Stimulated activated CD8-positive, alpha-beta memory T cell treated with anti-CD3 and anti-CD28 coated beads, Interleukin-4, amount 100 ng/mL, for 48 hours (primary cell): ENCODE data around the gene DPM3.
A peak's percentile ranks its signal among the peaks of the same experiment; 100 is the strongest.
"Not testable (repeated sequence)": the region's sequence is repeated elsewhere in the genome, so short reads cannot be mapped to it uniquely, and the experiment has no call there.

ENCODE experiments used
- DNase-seq: peaks from one replicate; pipeline ENCODE4 v3.0.0-alpha.2; 2020

The DPM3 gene

DNA sequence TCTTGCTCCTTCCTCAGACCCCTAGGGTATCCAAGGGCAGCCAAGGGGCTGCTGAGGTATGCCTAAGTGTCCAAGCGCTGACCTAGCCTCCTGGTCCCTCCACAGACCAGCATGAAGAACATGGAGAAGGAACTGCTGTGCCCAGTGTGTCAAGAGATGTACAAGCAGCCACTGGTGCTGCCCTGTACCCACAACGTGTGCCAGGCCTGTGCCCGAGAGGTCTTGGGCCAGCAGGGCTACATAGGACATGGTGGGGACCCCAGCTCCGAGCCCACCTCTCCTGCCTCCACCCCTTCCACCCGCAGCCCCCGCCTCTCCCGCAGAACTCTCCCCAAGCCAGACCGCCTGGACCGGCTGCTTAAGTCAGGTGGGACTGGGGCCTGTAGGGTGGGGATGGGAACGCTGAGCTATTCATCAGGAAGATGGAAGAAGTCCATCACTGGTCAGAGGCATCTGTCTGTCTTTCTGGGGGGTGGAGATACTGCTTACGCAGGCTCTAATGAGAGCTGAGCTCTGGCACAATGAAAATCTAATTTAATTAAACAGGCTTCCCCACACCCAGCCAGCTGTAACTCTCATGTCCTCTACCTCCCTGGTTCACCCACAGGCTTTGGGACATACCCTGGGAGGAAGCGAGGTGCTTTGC lies 35.1 kb upstream of the DPM3 start:
- DNase-seq: peak; percentile 24

DNA sequence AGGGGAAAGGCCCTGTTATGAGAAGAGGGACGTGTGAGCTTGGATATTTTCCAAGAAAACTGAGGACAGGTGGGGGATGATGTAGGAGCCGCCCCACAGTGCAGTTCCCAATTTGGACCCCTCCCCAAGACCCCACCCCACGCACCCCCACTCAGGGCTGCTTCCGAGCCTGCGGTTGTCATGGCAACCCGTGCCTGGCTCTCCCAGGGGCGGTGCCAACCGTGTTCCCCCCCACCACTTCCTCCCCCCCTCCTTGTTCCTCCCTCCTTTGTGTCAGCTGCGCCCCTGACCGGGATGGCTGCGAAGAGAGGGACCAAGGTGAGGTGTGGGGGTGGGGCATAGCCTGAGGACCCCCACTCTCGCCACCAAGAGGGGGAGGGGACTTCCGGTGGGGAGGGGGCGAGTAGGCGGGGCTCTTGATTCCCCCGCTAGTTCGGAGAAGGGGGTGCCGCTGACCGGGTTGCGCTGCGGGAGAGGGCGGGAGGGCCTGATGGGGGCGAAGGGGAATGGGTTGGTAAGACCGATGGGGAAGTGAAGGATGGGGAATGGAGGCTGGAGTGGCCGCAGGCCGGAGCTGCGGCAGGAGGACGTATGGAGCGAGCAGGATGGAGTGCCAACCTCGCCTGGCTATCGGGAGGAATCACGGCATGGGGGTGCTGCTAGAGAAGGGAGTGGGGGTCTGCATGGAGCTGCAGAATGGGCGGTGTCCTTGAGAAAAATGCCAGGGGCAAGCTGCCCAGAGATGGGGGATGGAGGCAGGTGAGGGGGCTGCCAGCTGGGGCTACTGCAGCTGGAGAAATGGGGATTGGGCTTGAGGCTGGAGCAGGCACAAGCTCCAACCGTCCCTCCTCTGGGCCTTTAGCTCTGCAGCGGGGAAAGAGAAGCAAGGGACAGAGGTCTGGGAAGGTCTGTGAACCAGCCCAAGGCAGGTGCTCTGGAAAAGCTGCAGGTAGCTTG lies 34.3 kb upstream of the DPM3 start:
- DNase-seq: peak; percentile 69

DNA sequence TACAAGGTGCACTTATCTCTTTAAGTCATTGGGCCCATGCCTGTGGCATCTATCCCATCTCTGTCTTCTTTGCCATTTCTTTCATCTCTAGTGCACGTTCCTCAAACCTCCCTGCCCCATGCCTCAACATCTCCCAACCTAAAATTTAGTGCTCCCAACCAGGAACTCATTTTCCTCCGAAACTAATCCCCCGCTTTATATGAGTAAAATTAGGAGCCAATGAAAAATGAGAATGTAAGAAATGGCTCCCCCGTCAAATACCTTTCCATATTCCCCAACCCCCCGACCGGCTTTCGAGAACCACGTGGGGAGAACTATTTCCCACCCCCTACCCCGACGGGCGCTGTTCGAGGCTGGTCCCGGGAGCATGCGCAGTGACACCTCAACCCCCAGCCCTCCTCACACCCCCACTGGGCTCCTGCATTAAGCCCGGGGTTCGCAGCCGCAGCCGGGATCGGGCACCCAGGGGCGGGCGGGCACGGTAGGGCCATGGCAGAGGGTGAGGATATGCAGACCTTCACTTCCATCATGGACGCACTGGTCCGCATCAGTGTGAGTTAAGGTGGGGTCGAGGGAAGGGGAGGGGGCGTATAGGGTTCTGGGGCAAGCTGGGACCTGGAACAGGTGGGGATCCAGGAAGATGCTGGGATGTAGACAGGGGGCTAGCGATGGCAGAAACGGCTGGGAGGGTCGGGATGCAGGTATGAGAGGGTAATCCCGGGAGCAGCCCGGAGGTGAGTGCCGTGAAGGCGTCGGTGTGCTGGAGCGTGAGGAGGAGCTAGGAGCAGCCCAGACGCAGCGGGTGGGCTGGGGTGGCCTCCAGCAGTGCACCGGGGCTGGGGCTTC lies 33.4 kb upstream of the DPM3 start, which contains the start of gene TRIM46:
TRIM46 (plus strand) TSS at position 372 of the 846 bp plus-strand sequence; CDS start at position 490, 118 bp downstream.
- peak; percentile 85 for DNase-seq

DNA sequence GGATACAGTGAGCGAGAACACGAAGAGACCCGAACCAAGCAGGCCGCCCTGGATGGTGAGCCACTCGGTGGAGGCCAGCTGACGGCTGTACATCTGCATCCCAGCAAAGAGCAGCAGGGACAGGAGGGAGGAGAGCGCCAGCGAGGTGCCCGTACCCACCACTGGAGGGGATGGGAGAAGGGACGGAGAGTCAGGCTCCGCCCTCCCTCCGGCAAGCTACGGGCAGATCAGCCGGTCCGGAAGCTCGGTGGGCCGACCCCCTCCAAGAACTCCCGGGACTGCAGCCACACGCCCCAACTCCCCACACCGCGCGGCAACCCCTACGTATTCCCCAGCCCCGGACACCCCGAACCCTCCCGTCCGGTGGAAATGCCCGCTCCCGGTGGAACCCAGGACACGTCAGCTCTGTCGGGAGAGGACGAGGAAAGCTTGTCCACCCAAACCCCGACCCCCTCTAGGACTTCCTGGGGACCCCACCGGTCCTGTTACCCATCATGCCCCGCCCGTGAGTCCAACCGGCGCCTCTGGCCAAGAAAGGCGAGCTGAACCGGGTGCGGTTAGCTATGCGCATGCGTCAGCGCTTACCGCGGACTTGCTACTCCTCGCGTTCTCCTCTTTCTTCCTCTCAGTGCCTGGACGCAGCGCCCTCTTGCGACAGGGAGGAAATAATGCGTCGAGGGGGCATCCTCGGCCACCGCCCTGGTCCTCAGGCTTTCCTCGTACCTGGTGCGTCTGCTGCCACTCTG lies 32.6 kb upstream of the DPM3 start, which contains the start of gene KRTCAP2:
KRTCAP2 (minus strand) TSS at position 573 of the 746 bp plus-strand sequence; CDS start at position 493, 80 bp downstream.
- DNase-seq: peak; percentile 97

DNA sequence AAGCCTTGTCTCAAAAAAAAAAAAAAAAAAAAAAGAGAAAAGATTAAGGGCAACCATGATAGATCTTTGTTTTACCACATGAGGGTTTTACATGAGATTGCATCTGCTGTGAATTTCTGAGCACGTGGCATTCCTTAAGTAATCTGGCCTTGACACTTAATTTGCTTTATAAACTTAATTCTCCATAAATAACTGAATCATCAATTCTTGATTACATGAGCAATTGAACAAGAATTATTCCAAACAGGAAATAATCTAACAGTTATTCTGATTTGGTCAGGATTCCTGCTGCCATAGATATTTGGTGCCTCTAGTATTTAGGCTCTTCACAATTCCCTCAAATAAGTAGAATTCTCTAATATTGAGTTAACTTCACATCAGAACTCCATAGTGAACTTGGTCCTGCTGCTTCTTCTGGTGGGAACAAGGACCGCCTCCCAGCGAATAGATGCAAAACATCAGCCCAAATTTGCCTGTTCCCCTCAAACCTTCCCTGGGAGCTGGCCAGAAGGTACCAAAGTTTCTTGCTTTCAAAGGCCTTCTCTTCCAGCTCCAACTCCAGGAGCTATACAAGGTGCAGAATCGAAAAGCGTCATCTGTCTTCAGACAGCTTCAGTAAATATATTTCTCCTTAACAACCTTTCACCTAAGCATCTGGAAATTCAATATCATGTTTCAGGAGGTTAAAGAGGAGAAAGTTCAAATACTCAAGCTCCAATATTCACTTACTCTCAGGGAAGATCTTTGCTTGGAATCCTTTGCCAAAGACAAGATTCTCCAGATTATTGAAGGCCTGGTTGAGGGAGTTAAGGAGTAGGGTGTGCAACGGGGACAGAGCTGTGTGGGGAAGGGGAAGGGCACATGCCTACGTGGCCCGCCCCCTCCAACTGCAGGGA lies 31.8 kb upstream of the DPM3 start:
- DNase-seq: peak; percentile 23

DNA sequence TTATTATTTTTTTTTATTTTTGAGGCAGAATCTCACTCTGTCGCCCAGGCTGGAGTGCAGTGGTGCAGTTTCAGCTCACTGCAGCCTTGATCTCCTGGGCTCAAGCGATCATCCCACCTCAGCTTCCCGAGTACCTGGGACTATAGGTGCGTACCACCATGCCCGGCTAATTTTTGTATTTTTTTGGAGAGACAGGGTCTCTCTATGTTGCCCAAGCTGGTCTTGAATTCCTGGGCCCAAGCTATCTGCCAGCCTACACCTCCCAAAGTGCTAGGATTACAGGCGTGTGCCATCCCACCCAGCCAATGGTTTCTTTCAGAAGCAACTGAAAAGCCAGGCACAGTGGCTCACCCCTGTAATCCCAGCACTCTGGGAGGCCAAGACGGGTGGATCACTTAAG lies 30.5 kb upstream of the DPM3 start:
- DNase-seq: peak; percentile 18

DNA sequence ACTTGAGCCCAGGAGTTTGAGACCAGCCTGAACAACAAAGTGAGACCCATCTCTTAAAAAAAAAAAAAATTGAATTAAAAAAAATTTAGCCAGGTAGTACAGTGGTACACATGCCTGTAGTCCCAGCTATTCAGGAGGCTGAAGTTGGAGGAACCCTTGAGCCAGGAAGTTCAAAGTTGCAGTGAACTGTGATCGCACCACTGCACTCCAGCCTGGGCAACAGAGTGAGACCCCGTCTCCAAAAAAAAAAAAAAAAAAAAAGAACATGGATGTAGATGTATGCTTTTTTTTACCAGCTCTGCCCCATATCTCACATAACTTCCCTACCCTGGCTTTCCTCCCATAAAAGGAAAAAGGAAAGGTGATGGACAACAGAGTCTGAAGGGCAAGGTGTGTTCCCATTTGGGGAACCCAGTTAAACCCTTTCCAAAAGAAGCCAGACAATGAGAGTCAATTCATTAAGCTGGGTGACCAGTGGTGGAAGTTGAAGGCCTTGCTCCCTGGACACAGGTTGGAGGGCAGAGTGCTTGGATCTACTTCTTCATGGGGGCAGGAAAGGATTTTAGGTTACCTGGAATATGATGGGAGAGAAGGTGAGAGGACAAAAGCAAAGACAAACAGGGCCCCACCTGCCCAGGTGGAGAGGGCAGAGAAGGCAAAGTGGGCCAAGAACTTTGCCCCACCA lies 29.9 kb upstream of the DPM3 start:
- DNase-seq: peak; percentile 7

DNA sequence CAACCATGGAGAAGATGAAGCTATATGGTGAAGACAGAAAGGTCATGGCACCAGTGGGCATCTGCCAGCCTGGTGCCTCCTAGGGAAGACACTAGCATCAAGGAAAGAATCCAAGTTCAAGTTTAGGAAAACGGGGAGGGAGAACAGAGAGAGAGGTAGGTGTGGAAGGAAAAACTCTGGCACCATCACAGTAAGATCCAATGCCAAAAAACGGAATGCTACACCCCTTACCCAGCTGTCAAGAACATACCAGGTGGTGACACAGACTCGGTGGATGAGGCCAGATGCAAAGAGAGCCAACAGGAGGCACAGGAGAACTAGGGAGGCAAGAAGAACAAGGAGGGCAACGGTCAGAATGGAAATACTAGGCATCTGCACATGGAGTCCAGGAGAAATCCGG lies 29.2 kb upstream of the DPM3 start:
- DNase-seq: peak; percentile 18

DNA sequence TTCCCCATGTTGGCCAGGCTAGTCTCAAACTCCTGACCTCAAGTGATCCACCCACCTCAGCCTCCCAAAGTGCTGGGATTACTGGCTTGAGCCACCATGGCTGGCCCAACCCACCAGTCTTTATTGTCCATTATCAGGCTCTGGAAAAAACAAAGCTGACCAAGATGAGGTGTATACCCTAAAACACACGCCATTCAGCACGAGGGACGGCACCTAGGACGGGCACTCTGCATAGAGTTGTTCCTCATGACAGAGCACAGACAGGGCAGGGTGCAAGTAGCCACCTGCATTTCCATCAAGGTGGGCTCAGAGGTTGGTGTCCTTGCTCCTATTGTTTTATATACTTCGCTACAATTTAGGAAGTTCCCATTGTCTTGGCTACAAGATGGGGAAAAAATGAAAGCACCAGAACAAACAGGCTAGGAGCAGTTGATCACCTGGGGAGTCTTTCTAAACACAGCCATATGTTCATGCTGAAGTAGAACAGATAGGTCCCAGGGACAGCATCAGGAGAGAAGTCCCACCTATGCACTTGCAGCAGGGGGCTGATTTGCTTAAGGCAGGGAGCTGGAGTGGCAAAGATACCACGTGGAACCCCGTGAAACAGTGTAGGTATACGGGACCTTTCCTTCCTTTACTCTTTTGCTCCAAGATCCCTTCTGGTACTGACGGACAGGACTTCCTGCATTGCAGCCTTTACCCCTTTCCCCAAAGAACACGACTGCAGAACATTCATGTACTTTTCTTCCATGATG lies 28.3 kb upstream of the DPM3 start:
- DNase-seq: no peak

DNA sequence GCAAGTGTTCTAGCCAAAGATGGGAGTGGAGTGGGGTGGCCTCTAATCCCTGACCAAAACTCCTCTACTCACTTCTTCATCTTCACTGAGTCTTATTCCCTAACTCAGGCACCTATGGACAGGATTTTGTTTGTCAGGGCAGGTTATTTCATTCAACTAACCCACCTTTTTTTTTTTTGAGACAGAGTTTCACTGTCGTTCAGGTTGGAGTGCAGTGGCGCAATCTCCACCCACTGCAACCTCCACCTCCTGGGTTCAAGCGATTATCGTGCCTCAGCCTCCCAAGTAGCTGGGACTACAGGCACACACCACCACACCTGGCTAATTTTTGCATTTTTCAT lies 27.7 kb upstream of the DPM3 start:
- peak; percentile 13 for DNase-seq

DNA sequence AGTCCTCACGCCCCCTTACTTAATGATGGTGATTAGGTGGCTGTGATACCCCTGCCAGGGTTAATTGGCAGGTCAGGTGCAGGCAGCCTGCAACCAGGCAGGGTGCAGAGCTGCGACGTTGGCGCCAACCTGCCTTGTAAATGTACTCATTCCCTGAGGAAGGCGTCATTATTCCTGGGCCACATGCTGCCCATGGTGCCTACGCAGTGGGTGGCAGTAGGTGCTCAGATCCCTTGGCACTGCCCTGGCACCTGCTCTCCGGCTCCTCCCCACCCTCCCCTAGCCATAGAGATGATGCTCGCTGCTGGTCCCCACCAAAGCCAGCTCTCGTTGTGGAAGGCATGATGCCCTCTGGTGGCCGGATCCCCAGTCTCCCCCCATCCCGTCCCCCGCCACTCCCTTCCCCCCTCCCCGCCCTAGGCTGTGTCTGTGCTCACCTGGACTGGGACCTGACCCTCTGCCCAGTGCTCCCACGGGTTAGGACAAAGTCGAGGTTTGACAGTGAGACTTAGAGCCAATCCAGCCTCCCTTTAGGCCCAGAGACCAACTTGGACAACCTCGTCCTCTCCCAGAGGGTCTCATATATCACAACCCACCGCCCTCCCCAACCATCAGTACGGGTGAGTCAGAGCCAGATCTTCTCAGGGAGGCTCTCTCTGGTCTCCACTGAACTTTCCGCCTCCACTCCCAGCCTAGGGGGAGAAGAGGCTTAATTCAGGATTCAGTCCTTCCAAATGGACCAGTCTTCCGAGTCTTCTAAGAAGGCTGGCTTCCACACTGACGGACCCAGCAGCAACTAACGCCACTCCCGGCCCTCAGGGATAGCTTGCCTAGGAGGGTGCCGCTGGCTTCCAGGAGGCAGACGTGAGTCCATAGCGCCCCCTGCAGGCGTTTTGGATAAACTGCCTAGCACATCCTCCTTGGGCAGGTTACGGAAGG lies 27.1 kb upstream of the DPM3 start:
- DNase-seq: peak; percentile 95

DNA sequence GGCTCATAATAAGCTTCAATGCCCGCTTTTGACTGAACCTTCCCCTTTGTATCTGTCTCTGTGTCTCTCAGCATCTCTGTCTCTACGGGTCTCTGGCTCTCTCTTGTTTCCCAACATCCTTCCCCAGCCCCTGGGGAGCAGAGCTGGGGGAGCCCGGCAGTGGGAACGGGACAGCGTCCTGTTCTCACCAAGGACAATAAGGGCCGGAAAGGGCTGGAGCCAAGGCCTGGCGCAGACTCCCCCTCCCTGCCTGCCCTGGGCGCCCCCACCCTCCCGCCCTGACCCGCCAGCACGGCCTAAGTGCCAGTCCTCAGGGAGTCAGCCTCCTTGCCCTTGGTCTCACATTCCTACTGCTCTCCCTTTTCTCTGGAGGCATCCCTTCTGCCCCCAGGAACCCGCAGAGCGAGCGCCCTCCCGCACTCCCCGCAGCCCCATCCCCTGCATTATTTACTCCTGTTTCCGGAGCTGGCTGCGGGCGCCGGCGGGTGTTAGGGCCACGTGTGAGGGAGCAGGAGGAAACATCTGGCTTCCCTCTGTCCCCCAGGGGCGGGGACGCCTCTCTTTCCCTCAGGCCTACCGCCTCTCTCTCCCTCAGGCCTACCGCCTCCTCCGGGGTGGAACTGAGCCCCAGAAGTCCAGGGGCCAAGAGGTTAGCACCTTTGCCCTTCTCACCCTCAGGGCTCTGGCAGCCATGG lies 26.3 kb upstream of the DPM3 start:
- DNase-seq: peak; percentile 20

DNA sequence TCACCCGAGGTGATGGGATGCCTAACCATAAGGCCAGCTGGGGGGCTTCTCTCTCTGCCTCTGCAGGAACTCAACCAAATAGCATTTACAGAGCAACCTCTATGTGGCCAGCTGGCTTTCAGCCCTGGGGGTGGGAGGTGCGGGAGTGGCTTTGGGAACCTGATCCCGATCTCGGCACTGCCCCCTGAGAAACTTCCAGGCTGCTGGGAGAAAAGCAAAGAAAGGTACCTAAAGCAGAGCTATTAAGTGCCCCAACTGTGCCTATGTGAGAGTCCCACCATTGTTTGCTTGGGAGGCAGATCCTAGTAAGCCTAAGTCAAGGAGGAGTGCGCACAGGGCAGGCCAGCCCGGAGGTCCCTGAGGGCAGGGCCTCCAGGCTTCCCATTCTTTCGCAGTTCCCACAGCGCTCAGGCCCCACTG lies 25.7 kb upstream of the DPM3 start:
- peak; percentile 21 for DNase-seq

DNA sequence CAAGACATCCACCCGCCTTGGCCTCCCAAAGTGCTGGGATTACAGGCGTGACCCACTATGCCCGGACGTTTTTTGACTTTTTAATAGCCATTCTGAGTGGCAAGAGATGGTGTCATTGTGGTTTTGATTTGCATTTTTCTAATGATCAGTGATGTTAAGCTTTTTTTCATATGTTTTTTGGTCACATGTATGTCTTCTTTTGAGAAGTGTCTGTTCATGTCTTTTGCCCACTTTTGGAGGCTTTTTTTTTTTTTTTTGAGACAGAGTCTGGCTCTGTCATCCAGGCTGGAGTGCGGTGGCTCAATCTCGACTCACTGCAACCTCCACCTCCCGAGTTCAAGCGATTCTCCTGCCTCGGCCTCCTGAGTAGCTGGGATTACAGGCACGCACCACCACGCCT lies 24.3 kb upstream of the DPM3 start:
- not testable (repeated sequence) for DNase-seq

DNA sequence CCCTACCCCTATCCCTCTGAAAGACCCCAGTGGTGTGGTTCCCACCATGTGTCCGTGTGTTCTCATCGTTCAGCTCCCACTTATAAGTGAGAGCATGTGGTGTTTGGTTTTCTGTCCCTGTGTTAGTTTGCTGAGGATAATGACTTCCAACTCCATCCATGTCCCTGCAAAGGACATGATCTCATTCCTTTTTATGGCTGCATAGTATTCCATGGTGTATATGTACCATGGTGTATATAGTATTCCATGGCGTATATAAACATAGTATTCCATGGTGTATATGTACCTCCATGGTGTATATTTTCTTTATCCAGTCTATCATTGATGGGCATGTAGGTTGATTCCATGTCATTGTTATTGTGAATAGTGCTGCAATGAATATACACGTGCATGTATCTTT lies 23.5 kb upstream of the DPM3 start:
- not testable (repeated sequence) for DNase-seq

DNA sequence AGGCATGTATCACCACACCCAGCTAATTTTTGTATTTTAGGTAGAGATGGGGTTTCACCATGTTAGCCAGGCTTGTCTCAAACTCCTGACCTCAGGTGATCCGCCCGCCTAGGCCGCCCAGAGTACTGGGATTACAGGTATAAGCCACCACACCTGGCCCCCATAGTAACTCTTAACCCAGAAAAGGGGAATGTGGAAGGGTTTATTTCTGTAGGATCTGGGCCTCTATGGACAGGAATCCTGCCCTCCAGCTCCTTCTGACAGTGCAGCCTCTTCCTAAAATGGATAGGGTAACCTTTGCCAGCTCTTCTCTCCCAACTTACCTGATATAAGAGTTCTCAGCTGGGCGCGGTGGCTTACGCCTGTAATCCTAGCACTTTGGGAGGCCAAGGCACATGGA lies 22.3 kb upstream of the DPM3 start:
- not testable (repeated sequence) for DNase-seq

DNA sequence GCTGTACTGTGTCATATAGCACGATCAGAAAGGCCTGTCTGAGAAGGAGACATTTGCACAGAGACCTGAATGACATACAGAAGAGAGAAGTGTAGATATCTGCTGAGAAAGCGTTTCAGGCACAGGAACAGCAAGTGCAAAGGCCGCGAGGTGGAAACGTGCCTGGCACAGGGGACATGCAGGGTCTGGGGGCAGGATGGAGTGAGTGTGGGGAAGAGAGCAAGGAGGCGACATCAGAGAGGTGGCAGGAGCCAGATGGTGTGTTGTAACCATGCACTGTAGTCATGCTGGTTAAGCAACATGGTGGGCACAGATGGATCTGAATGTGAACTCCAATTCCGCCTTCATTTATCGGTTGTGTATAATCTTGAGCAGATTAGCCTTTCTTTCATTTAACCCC lies 19.8 kb upstream of the DPM3 start:
- DNase-seq: no peak

DNA sequence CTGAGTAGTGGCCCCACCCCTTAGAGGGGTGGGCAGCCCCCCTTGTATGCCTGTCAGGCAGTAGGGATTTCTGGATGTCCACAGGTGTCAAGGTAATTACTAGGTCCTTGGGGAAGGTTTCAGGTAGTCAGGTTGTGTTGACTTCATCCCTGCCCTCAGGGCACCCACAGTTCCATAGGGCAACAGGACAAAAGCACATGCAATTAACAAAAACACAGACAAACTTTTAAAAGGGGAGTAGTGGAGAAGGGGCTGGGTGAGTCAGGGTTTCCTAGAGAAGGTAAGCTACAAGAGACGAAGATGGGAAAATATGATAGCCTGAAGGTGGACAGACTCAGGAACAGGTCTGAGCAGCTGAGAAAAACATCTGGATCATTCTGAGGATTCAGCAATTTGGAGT lies 18.7 kb upstream of the DPM3 start:
- DNase-seq: no peak
